K562 (cell line): ENCODE measurements around the gene TMCC1. TPM values are rescaled to one million over a fixed set of nuclear protein-coding genes. Genes with fewer than 3 reads are reported as not detected.

Source experiments
- ATAC-seq: fragments of 200-7000 bp; cut with Tn5 transposase; 3 replicates; pipeline ENCODE4 v1.9.1; 2020; ENCODE audit warnings: moderate library complexity
- BruUV-seq: library from RNA; stranded (reverse); fragments of 400-500 nt; replicated peaks from 2 replicates; lab custom pipeline; 2021; lab: Mats Ljungman, UMichigan
- CTCF ChIA-PET: fragments of 300-600 bp; formaldehyde crosslinking; extraction: SDS; loops from one replicate; lab custom pipeline; 2021; ENCODE audit warnings: low intra/inter-chr PET ratio; lab: Yijun Ruan, JAX
- POLR2A ChIA-PET: fragments of 300-600, 350-650 bp; sonication (Branson Sonifier 250); formaldehyde crosslinking; extraction: SDS; loops from one replicate; lab custom pipeline; 2021; ENCODE audit warnings: antibody characterized with exemption, inconsistent platforms; lab: Yijun Ruan, JAX
- DNase-seq, 4 experiments: peaks; one replicate each; pipeline versions ENCODE4 v3.0.0 to v3.0.0-alpha.2; 2011 to 2018; ENCODE audit warnings: low spot score in 3 of 4, mixed read lengths in 3 of 4; ENCODE audit errors: extremely low read depth in 1 of 4
- FAIRE-seq: peaks from 2 replicates; lab custom pipeline; 2011; peaks lifted over from hg19 to GRCh38; lab: Jason Lieb, UNC
- H2AFZ ChIP-seq: 2 replicates; pipeline ENCODE4 v1.6.0; 2011; ENCODE audit warnings: low read depth, low read length, control low read depth, inconsistent platforms
- H3K27ac ChIP-seq: fragments of 200-600 bp; 3 replicates; pipeline ENCODE4 v1.8.0; 2011; ENCODE audit warnings: low read depth, mild to moderate bottlenecking, control low read depth, inconsistent platforms, low read length, moderate library complexity, mixed read lengths; ENCODE audit errors: extremely low read depth
- H3K27me3 ChIP-seq, 2 experiments: fragments of 300-600 bp in 1 of 2; 2 replicates in 1 of 2; 3 replicates in 1 of 2; pipeline versions ENCODE4 v1.6.0 to v1.8.0; 2011; ENCODE audit warnings: inconsistent platforms in 2 of 2, low read length in 2 of 2, mild to moderate bottlenecking in 1 of 2, mixed read lengths in 1 of 2, moderate library complexity in 1 of 2; ENCODE audit not compliant: control insufficient read depth in 2 of 2, insufficient read depth in 2 of 2
- H3K36me3 ChIP-seq: fragments of 300-600 bp; 3 replicates; pipeline ENCODE4 v1.8.0; 2011; ENCODE audit warnings: mild to moderate bottlenecking, low read length, inconsistent platforms; ENCODE audit not compliant: control insufficient read depth, insufficient read depth
- H3K4me1 ChIP-seq, 2 experiments: fragments of 200-600 bp in 1 of 2; replicated peaks in 1 of 2; 2 replicates in 1 of 2; 3 replicates in 1 of 2; pipeline versions ENCODE4 v1.5.1 to v1.8.0; 2011; ENCODE audit warnings: inconsistent platforms in 2 of 2, low read length in 2 of 2, mild to moderate bottlenecking in 1 of 2, mixed read lengths in 1 of 2, moderate library complexity in 1 of 2; ENCODE audit not compliant: control insufficient read depth in 2 of 2, insufficient read depth in 2 of 2
- H3K4me2 ChIP-seq: 2 replicates; pipeline ENCODE4 v1.6.1; 2011; ENCODE audit warnings: low read length, control low read depth, inconsistent platforms, mixed read lengths; ENCODE audit not compliant: insufficient read depth
- H3K4me3 ChIP-seq: fragments of 200-600 bp; sonication (generic), shearing (Covaris generic); 2 replicates; pipeline ENCODE4 v1.5.1; 2016; ENCODE audit warnings: control low read depth, inconsistent platforms
- H3K79me2 ChIP-seq: fragments of 200-600 bp; 3 replicates; pipeline ENCODE4 v1.8.0; 2011; ENCODE audit warnings: low read length, inconsistent platforms; ENCODE audit not compliant: control insufficient read depth, insufficient read depth
- H3K9ac ChIP-seq, 2 experiments: 2 replicates each; pipeline versions ENCODE4 v1.6.0 to v1.6.1; 2011; ENCODE audit warnings: low read depth in 2 of 2, low read length in 2 of 2, control low read depth in 1 of 2, inconsistent platforms in 1 of 2, mild to moderate bottlenecking in 1 of 2, mixed read lengths in 1 of 2; ENCODE audit not compliant: insufficient read depth in 1 of 2
- H3K9me1 ChIP-seq: one replicate; pipeline ENCODE4 v1.6.0; 2011; ENCODE audit warnings: inconsistent platforms, mild to moderate bottlenecking, low read length, moderate library complexity; ENCODE audit not compliant: control insufficient read depth, insufficient read depth
- H3K9me3 ChIP-seq: replicated peaks from 2 replicates; pipeline ENCODE4 v1.5.1; 2011; ENCODE audit warnings: low read depth, low read length, inconsistent platforms; ENCODE audit not compliant: control insufficient read depth, insufficient read depth
- H4K20me1 ChIP-seq: replicated peaks from 2 replicates; pipeline ENCODE4 v1.6.1; 2011; ENCODE audit warnings: low read length, inconsistent platforms, mixed read lengths; ENCODE audit not compliant: control insufficient read depth, insufficient read depth
- EP300 ChIP-seq: IDR thresholded peaks from 2 replicates; pipeline ENCODE4 v1.6.1; 2012; ENCODE audit warnings: low read length, improper control_type of control experiment
- ZKSCAN3 ChIP-seq: fragments of 250-450 bp; sonication (Bioruptor Pico); IDR thresholded peaks from 2 replicates; pipeline ENCODE4 v1.4.0; 2020
- ZNF408 ChIP-seq: fragments of 250-450 bp; sonication (Bioruptor Pico); IDR thresholded peaks from 2 replicates; pipeline ENCODE4 v1.4.0; 2020; ENCODE audit warnings: low read depth, mild to moderate bottlenecking, moderate library complexity
- WGBS: fragments of 100-300 bp; shearing (Covaris generic); methylation state at CpG from one replicate; pipeline ENCODE4 v1.1.6; 2016; ENCODE audit warnings: low coverage, mixed read lengths; ENCODE audit not compliant: insufficient coverage; ENCODE audit errors: missing lambda C conversion rate; 5-methylcytosine and 5-hydroxymethylcytosine counted together
- in situ Hi-C: fragments of 300-500 bp; cut with MboI; formaldehyde crosslinking; loops from 4 replicates; pipeline ENCODE4 v1.15.0; 2018; ENCODE audit warnings: inconsistent platforms, mixed read lengths
- intact Hi-C: fragments of 100-400 bp; cut with micrococcal nuclease; formaldehyde crosslinking; loops from 2 replicates; pipeline ENCODE4 v1.14.2; 2022
- polyA plus RNA-seq, 8 experiments: library from polyadenylated mRNA; depleted of rRNA in 4 of 8; stranded (reverse) in 5 of 8; unstranded in 3 of 8; fragments of >200 nt; fragmentation: Nextera tagmentation in 2 of 8; fragmentation: Illumina TruSeq in 1 of 8; extraction: Ambion mirVana in 2 of 8; extraction: Trizol in 1 of 8; gene quantifications; 2 replicates each; pipeline versions ENCODE4 v1.2.1 to v1.2.3, GENCODE V29; 2011 to 2014; ENCODE audit warnings: inconsistent platforms in 1 of 8, missing spikeins in 1 of 8
- total RNA-seq, 7 experiments: library from RNA; depleted of rRNA in 6 of 7; stranded (reverse); fragments of >200 nt in 6 of 7; fragmentation: Illumina TruSeq in 2 of 7; extraction: Trizol in 2 of 7; gene quantifications; 2 replicates each; pipeline versions ENCODE4 v1.2.1 to v1.2.3, GENCODE V29; 2011 to 2021; ENCODE audit warnings: low replicate concordance in 1 of 7
- TF ChIP-seq, protein P1 (sequence below): fragments of 250-450 bp; sonication (Bioruptor Pico); IDR thresholded peaks from 2 replicates; pipeline ENCODE4 v1.5.0; 2021; ENCODE audit warnings: mild to moderate bottlenecking, moderate library complexity
- TF ChIP-seq, protein P2 (sequence below): IDR thresholded peaks from 3 replicates; pipeline ENCODE4 v1.6.1; 2011; ENCODE audit warnings: borderline replicate concordance, mild to moderate bottlenecking, moderate library complexity; ENCODE audit not compliant: insufficient read length; ENCODE audit errors: extremely low read depth
- TF ChIP-seq, protein P3 (sequence below): fragments of 250-450 bp; sonication (Bioruptor Pico); IDR thresholded peaks from 2 replicates; pipeline ENCODE4 v1.8.0; 2022; ENCODE audit warnings: inconsistent platforms, mild to moderate bottlenecking, moderate library complexity, borderline replicate concordance
- TF ChIP-seq, protein P4 (sequence below), 2 experiments: fragments of 150-350 bp in 1 of 2; IDR thresholded peaks; 2 replicates each; pipeline ENCODE4 v1.6.1; 2012 to 2016; ENCODE audit warnings: low read depth in 2 of 2, low read length in 2 of 2, mild to moderate bottlenecking in 1 of 2, moderate library complexity in 1 of 2
- TF ChIP-seq, protein P5 (sequence below): fragments of 250-450 bp; sonication (Bioruptor Pico); IDR thresholded peaks from 2 replicates; pipeline ENCODE4 v1.4.0; 2020; ENCODE audit warnings: borderline replicate concordance

Gene TMCC1
- total and polyA plus RNA-seq, 9 of the 15 experiments (the other 6 are each of a cell fraction or from before 2014, with no cell fraction given), result 0.89 to 8.7 (median 4.0) TPM

DNA sequence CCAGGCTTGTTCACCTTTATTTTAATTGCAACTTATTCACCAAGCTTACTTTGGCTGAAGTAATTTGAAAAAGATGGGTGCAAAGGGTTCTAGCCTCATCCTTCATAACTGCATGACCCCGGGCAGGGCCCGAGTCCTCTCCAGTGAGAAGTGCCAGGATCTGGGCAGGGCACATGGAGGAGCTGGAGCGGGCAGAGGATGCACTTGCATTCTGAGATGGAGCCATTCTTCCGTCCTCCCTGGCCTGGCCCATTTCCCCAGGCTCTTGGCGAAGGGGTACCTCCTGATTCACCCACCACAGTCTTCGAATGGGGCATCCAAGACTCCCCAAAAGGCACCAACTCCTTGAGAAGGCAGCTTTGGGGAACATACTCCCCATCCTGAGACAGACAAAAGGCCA, 264.5 kb downstream of the TMCC1 start:
- H3K27me3 ChIP-seq, result no peaks in the 10 kb centered on the region
- no peak overlapping the region for H3K9ac ChIP-seq
- no peaks in the 10 kb centered on the region for H4K20me1 ChIP-seq
- ATAC-seq (no peak), DNase-seq (no peak), FAIRE-seq (no peak)
- WGBS, result 32% methylated on average over 4 of the region's 6 CpGs
- peaks cover 5 to 46% of the 10 kb centered on the region in 2 experiments for H3K4me1 ChIP-seq
- no peak overlapping the region for H3K4me2 ChIP-seq
- ChIA-PET CTCF (interaction anchor here (1.2 kb wide), 2 partner anchors 139 to 196 kb away, joined by 3 to 4 read pairs; no protein-coding TSS in a partner anchor), POLR2A (no interaction called here)
- BruUV-seq, result no TSS peak
- no peak overlapping the region for H2AFZ ChIP-seq
- no peak overlapping the region for H3K27ac ChIP-seq
- no peaks in the 10 kb centered on the region for H3K36me3 ChIP-seq
- no peaks in the 10 kb centered on the region for H3K9me3 ChIP-seq
- H3K4me3 ChIP-seq, result no peak overlapping the region
- no peaks in the 10 kb centered on the region for H3K79me2 ChIP-seq
- in situ Hi-C loops (no loop called here), intact Hi-C loops (loop anchor here (5.0 kb wide), 2 partner anchors 137 to 303 kb away; no protein-coding TSS in a partner anchor)
- no peaks in the 10 kb centered on the region for H3K9me1 ChIP-seq
- TF ChIP-seq, protein P1, sequence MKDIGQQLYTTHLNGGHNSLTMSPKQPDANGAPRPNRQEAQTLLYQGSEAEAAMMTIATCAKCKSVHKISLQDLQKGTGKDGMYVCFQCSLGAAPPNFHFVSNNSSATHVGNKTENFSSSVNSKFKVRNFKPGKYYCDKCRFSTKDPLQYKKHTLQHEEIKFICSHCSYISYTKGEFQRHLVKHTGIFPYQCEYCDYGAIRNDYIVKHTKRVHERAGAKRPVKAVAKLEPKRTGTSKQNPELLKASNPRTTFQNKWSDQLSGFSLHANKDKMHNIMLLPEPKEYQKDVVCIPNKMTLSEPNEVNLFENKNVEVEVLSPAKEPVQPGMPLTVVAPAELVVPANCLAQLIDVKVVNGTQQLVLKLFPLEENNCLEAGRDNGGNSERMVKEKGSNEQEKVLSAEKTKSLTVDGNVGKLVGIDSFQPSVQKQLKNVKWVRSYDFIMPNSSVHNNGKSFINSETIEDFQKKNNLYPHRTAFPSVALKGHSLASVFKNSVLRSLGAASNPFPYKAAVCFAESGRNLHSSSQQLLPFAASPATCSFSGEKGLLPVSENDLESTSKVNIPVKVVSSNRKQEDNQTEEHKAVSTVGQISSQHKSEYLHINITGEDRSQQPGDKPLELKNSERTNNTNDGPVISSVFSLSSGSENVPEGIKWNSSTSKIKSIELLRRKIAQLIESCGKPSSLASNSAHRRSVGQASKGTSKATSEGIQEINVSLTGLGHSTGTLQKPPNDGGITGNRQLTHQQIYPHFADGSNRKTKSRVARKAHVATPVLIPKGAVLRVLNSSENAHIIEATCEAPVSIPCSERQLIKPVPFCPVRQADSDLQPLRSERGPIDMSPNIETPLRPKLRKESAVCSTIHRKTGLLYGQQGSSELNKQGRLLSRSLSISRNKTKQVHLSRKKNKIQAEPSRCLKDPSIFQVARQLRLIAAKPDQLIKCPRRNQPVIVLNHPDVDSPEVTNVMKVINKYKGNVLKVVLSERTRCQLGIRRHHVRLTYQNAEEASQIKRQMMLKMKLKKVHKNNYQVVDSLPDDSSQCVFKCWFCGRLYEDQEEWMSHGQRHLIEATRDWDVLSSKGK (CRISPR knock-in tag), result no peak
- TF ChIP-seq, protein P2, sequence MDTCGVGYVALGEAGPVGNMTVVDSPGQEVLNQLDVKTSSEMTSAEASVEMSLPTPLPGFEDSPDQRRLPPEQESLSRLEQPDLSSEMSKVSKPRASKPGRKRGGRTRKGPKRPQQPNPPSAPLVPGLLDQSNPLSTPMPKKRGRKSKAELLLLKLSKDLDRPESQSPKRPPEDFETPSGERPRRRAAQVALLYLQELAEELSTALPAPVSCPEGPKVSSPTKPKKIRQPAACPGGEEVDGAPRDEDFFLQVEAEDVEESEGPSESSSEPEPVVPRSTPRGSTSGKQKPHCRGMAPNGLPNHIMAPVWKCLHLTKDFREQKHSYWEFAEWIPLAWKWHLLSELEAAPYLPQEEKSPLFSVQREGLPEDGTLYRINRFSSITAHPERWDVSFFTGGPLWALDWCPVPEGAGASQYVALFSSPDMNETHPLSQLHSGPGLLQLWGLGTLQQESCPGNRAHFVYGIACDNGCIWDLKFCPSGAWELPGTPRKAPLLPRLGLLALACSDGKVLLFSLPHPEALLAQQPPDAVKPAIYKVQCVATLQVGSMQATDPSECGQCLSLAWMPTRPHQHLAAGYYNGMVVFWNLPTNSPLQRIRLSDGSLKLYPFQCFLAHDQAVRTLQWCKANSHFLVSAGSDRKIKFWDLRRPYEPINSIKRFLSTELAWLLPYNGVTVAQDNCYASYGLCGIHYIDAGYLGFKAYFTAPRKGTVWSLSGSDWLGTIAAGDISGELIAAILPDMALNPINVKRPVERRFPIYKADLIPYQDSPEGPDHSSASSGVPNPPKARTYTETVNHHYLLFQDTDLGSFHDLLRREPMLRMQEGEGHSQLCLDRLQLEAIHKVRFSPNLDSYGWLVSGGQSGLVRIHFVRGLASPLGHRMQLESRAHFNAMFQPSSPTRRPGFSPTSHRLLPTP, result no peak
- TF ChIP-seq, protein P3, sequence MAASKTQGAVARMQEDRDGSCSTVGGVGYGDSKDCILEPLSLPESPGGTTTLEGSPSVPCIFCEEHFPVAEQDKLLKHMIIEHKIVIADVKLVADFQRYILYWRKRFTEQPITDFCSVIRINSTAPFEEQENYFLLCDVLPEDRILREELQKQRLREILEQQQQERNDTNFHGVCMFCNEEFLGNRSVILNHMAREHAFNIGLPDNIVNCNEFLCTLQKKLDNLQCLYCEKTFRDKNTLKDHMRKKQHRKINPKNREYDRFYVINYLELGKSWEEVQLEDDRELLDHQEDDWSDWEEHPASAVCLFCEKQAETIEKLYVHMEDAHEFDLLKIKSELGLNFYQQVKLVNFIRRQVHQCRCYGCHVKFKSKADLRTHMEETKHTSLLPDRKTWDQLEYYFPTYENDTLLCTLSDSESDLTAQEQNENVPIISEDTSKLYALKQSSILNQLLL (CRISPR knock-in tag), result no peak
- no peak for TF ChIP-seq ZNF408 (CRISPR knock-in tag)
- TF ChIP-seq EP300, result no peak
- no peak for TF ChIP-seq ZKSCAN3 (CRISPR knock-in tag)
- TF ChIP-seq, protein P4, sequence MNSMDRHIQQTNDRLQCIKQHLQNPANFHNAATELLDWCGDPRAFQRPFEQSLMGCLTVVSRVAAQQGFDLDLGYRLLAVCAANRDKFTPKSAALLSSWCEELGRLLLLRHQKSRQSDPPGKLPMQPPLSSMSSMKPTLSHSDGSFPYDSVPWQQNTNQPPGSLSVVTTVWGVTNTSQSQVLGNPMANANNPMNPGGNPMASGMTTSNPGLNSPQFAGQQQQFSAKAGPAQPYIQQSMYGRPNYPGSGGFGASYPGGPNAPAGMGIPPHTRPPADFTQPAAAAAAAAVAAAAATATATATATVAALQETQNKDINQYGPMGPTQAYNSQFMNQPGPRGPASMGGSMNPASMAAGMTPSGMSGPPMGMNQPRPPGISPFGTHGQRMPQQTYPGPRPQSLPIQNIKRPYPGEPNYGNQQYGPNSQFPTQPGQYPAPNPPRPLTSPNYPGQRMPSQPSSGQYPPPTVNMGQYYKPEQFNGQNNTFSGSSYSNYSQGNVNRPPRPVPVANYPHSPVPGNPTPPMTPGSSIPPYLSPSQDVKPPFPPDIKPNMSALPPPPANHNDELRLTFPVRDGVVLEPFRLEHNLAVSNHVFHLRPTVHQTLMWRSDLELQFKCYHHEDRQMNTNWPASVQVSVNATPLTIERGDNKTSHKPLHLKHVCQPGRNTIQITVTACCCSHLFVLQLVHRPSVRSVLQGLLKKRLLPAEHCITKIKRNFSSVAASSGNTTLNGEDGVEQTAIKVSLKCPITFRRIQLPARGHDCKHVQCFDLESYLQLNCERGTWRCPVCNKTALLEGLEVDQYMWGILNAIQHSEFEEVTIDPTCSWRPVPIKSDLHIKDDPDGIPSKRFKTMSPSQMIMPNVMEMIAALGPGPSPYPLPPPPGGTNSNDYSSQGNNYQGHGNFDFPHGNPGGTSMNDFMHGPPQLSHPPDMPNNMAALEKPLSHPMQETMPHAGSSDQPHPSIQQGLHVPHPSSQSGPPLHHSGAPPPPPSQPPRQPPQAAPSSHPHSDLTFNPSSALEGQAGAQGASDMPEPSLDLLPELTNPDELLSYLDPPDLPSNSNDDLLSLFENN (IDR thresholded peaks at IDR 0.05; ENCODE audit: low read depth in 2 of 2, low read length in 2 of 2), result no peak
- TF ChIP-seq, protein P5, sequence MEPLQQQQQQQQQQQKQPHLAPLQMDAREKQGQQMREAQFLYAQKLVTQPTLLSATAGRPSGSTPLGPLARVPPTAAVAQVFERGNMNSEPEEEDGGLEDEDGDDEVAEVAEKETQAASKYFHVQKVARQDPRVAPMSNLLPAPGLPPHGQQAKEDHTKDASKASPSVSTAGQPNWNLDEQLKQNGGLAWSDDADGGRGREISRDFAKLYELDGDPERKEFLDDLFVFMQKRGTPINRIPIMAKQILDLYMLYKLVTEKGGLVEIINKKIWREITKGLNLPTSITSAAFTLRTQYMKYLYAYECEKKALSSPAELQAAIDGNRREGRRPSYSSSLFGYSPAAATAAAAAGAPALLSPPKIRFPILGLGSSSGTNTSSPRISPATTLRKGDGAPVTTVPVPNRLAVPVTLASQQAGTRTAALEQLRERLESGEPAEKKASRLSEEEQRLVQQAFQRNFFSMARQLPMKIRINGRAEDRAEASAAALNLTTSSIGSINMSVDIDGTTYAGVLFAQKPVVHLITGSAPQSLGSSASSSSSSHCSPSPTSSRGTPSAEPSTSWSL (CRISPR knock-in tag), result no peak
